IPS-18a (cell line): ENCODE results near the gene CSN2.
"Not testable (repeated sequence)": the region's sequence is repeated elsewhere in the genome, so short reads cannot be mapped to it uniquely, and the experiment has no call there.

Source experiments
- H3K27ac ChIP-seq: one replicate; pipeline ENCODE4 v1.5.1; 2013; ENCODE audit warnings: low read length
- H3K27me3 ChIP-seq: one replicate; pipeline ENCODE4 v1.6.1; 2013; ENCODE audit warnings: mild to moderate bottlenecking, low read length; ENCODE audit not compliant: control insufficient read depth, insufficient read depth
- H3K36me3 ChIP-seq: one replicate; pipeline ENCODE4 v1.6.1; 2013; ENCODE audit warnings: low read depth, low read length; ENCODE audit not compliant: control insufficient read depth
- H3K4me1 ChIP-seq: one replicate; pipeline ENCODE4 v1.6.1; 2013; ENCODE audit warnings: low read depth, low read length; ENCODE audit not compliant: control insufficient read depth
- H3K4me3 ChIP-seq: one replicate; pipeline ENCODE4 v1.5.1; 2013; ENCODE audit warnings: low read length
- H3K9ac ChIP-seq: one replicate; pipeline ENCODE4 v1.6.1; 2013; ENCODE audit warnings: mild to moderate bottlenecking, low read length, moderate library complexity
- H3K9me3 ChIP-seq: one replicate; pipeline ENCODE4 v1.6.1; 2013; ENCODE audit warnings: low read depth, low read length; ENCODE audit not compliant: control insufficient read depth

CSN2 gene

GRCh38 chr4:69970071-69970470 is 4.5 kb upstream of the CSN2 start:
- no peak overlapping the region for H3K27ac ChIP-seq
- H3K36me3 ChIP-seq: no peaks in the 10 kb centered on the region
- H3K9ac ChIP-seq: no peak overlapping the region
- H3K4me3 ChIP-seq: no peak overlapping the region
- H3K9me3 ChIP-seq: no peaks in the 10 kb centered on the region
- no peaks in the 10 kb centered on the region for H3K27me3 ChIP-seq
- no peaks in the 10 kb centered on the region for H3K4me1 ChIP-seq

GRCh38 chr4:69957209-69957608 is 8.3 kb downstream of the CSN2 start:
- H3K27me3 ChIP-seq: no peaks in the 10 kb centered on the region
- no peaks in the 10 kb centered on the region for H3K9me3 ChIP-seq
- no peaks in the 10 kb centered on the region for H3K36me3 ChIP-seq
- H3K4me1 ChIP-seq: no peaks in the 10 kb centered on the region
- H3K4me3 ChIP-seq: no peak overlapping the region
- no peak overlapping the region for H3K27ac ChIP-seq
- H3K9ac ChIP-seq: no peak overlapping the region

- Histone ChIP-seq H3K27me3 (no peaks in the 10 kb centered on the region), H3K27ac (no peak overlapping the region), H3K4me1 (no peaks in the 10 kb centered on the region), H3K9me3 (no peaks in the 10 kb centered on the region), H3K36me3 (no peaks in the 10 kb centered on the region), H3K4me3 (no peak overlapping the region), H3K9ac (no peak overlapping the region)
Measured at GRCh38 chr4:69951602-69952001, 13.9 kb downstream of the CSN2 start.

- Histone ChIP-seq H3K27me3 (no peaks in the 10 kb centered on the region), H3K9me3 (no peaks in the 10 kb centered on the region), H3K4me3 (no peak overlapping the region), H3K4me1 (no peaks in the 10 kb centered on the region), H3K36me3 (no peaks in the 10 kb centered on the region), H3K9ac (no peak overlapping the region), H3K27ac (no peak overlapping the region)
Measured at GRCh38 chr4:69936566-69936965, 29.0 kb downstream of the CSN2 start.

- Histone ChIP-seq H3K4me3 (no peak overlapping the region), H3K27ac (no peak overlapping the region), H3K9me3 (no peaks in the 10 kb centered on the region), H3K4me1 (no peaks in the 10 kb centered on the region), H3K27me3 (no peaks in the 10 kb centered on the region), H3K9ac (no peak overlapping the region), H3K36me3 (no peaks in the 10 kb centered on the region)
Measured at GRCh38 chr4:69934150-69934549, 31.4 kb downstream of the CSN2 start.

GRCh38 chr4:69930768-69931167 is 34.8 kb downstream of the CSN2 start, which contains the start of gene CSN1S1:
TSS of gene CSN1S1 (plus strand) at chr4:69931068. CDS start at chr4:69932556, 1,488 bp downstream.
- Histone ChIP-seq H3K36me3 (no peaks in the 10 kb centered on the region), H3K9ac (no peak within 1 kb of the TSS), H3K27ac (no peak within 1 kb of the TSS), H3K4me3 (no peak within 1 kb of the TSS), H3K9me3 (no peaks in the 10 kb centered on the region), H3K4me1 (no peaks in the 10 kb centered on the region), H3K27me3 (no peaks in the 10 kb centered on the region)

- H3K4me3 ChIP-seq, H3K27ac ChIP-seq, H3K9me3 ChIP-seq, H3K4me1 ChIP-seq, H3K9ac ChIP-seq, H3K36me3 ChIP-seq: not testable (repeated sequence)
- H3K27me3 ChIP-seq: peaks cover 34% of the 10 kb centered on the region
Measured at GRCh38 chr4:69923782-69924410, 41.6 kb downstream of the CSN2 start.

- Histone ChIP-seq H3K4me3 (no peak overlapping the region), H3K9ac (no peak overlapping the region), H3K27ac (no peak overlapping the region), H3K36me3 (no peaks in the 10 kb centered on the region), H3K9me3 (no peaks in the 10 kb centered on the region), H3K4me1 (no peaks in the 10 kb centered on the region), H3K27me3 (peaks cover 34% of the 10 kb centered on the region)
Measured at GRCh38 chr4:69920874-69921273, 44.7 kb downstream of the CSN2 start.

GRCh38 chr4:69910016-69910782 is 55.3 kb downstream of the CSN2 start:
- Histone ChIP-seq H3K4me1 (no peaks in the 10 kb centered on the region), H3K9me3 (no peaks in the 10 kb centered on the region)

GRCh38 chr4:69909195-69909594 is 56.3 kb downstream of the CSN2 start:
- Histone ChIP-seq H3K27ac (no peak overlapping the region), H3K36me3 (no peaks in the 10 kb centered on the region)

More at GRCh38 chr4:69910016-69910782, 55.3 kb downstream of the CSN2 start:
- H3K27ac ChIP-seq: no peak overlapping the region
- no peaks in the 10 kb centered on the region for H3K36me3 ChIP-seq
- no peaks in the 10 kb centered on the region for H3K27me3 ChIP-seq
- H3K4me3 ChIP-seq: no peak overlapping the region
- no peak overlapping the region for H3K9ac ChIP-seq

GRCh38 chr4:69907151-69907550 is 58.4 kb downstream of the CSN2 start:
- Histone ChIP-seq H3K27me3 (no peaks in the 10 kb centered on the region), H3K9me3 (no peaks in the 10 kb centered on the region), H3K27ac (no peak overlapping the region), H3K9ac (no peak overlapping the region), H3K36me3 (no peaks in the 10 kb centered on the region), H3K4me1 (no peaks in the 10 kb centered on the region), H3K4me3 (no peak overlapping the region)

More at GRCh38 chr4:69909195-69909594, 56.3 kb downstream of the CSN2 start:
- Histone ChIP-seq H3K4me3 (no peak overlapping the region), H3K4me1 (no peaks in the 10 kb centered on the region), H3K27me3 (no peaks in the 10 kb centered on the region), H3K9me3 (no peaks in the 10 kb centered on the region), H3K9ac (no peak overlapping the region)
